Lower lobe of right lung (tissue), 2 donors: ENCODE measurements around the gene GABPA. TPM values are rescaled to one million over a fixed set of nuclear protein-coding genes. Genes with fewer than 3 reads are reported as not detected.
"Not testable (repeated sequence)": the region's sequence is repeated elsewhere in the genome, so short reads cannot be mapped to it uniquely, and the experiment has no call there.

Experiments
- ATAC-seq, 2 donors: fragments of 200-7000 bp; cut with Tn5 transposase; one replicate each; pipeline ENCODE4 v1.9.1; 2020 to 2022; ENCODE audit warnings: mild to moderate bottlenecking in 2 of 2, moderate library complexity in 2 of 2
- DNase-seq: peaks from one replicate; pipeline ENCODE4 v3.0.0-alpha.2; 2020
- H3K27ac ChIP-seq: fragments of 200-600 bp; one replicate; pipeline ENCODE4 v1.8.0; 2022
- H3K27me3 ChIP-seq: fragments of 200-600 bp; one replicate; pipeline ENCODE4 v1.8.0; 2022; ENCODE audit warnings: low read depth
- H3K36me3 ChIP-seq: fragments of 200-600 bp; one replicate; pipeline ENCODE4 v1.8.0; 2022; ENCODE audit warnings: mild to moderate bottlenecking
- H3K4me1 ChIP-seq: fragments of 200-600 bp; one replicate; pipeline ENCODE4 v1.8.0; 2022
- H3K4me3 ChIP-seq: fragments of 200-600 bp; one replicate; pipeline ENCODE4 v1.8.0; 2022; ENCODE audit warnings: mild to moderate bottlenecking
- H3K9me3 ChIP-seq: fragments of 200-600 bp; one replicate; pipeline ENCODE4 v1.8.0; 2022
- CTCF ChIP-seq: fragments of 200-600 bp; IDR thresholded peaks from one replicate; pipeline ENCODE4 v1.8.0; 2022; ENCODE audit warnings: antibody characterized with exemption, mild to moderate bottlenecking
- intact Hi-C: fragments of 100-400 bp; cut with DNase I; formaldehyde crosslinking; loops from one replicate; pipeline ENCODE4 v1.11.0; 2022
- total RNA-seq: library from RNA; stranded (reverse); fragmentation: NEBNext Ultra II Directional; extraction: Animal tissue kit (Norgen Biotek cat#: 25700); gene quantifications from one replicate; pipeline ENCODE4 v1.2.1, GENCODE V29; 2021
- donor health status: DM: no; HTN: yes; CAD: no; lungs with severe emphysema.

GABPA gene
- total RNA-seq, 1 donor from 2014 or later = 29.3 TPM

- no peaks in the 10 kb centered on the region for H3K36me3 ChIP-seq
- no peaks in the 10 kb centered on the region for H3K27me3 ChIP-seq
- H3K27ac ChIP-seq = no peak overlapping the region
- intact Hi-C loops = loop anchor here (10.0 kb wide), 1 partner anchor 86 kb away; no protein-coding TSS in a partner anchor
- H3K9me3 ChIP-seq = no peaks in the 10 kb centered on the region
- no peak for TF ChIP-seq CTCF
- H3K4me3 ChIP-seq = no peak overlapping the region
- no peak for DNase-seq
- no peaks in the 10 kb centered on the region for H3K4me1 ChIP-seq
- ATAC-seq = no peak
Observed at GRCh38 chr21:25700741-25701140, 34.0 kb upstream of the GABPA start.

GRCh38 chr21:25701529-25701928 lies 33.2 kb upstream of the GABPA start:
- no peak for DNase-seq
- Histone ChIP-seq H3K36me3 (no peaks in the 10 kb centered on the region), H3K4me1 (no peaks in the 10 kb centered on the region), H3K27ac (no peak overlapping the region), H3K4me3 (no peak overlapping the region), H3K27me3 (no peaks in the 10 kb centered on the region), H3K9me3 (no peaks in the 10 kb centered on the region)
- intact Hi-C loops = loop anchor here (10.0 kb wide), 1 partner anchor 87 kb away; no protein-coding TSS in a partner anchor
- no peak for ATAC-seq
- no peak for TF ChIP-seq CTCF

GRCh38 chr21:25708467-25709065 lies 26.2 kb upstream of the GABPA start:
- Histone ChIP-seq H3K27me3 (no peaks in the 10 kb centered on the region), H3K36me3 (peaks cover 8% of the 10 kb centered on the region), H3K9me3 (no peaks in the 10 kb centered on the region), H3K4me3 (no peak overlapping the region), H3K27ac (no peak overlapping the region), H3K4me1 (no peaks in the 10 kb centered on the region)
- ATAC-seq (no peak), DNase-seq (no peak)
- intact Hi-C loops = loop anchor here (10.0 kb wide), 1 partner anchor 94 kb away; no protein-coding TSS in a partner anchor
- TF ChIP-seq CTCF = peak; percentile 81

- no peak overlapping the region for H3K27ac ChIP-seq
- TF ChIP-seq CTCF = no peak
- no peaks in the 10 kb centered on the region for H3K4me1 ChIP-seq
- no peak overlapping the region for H3K4me3 ChIP-seq
- H3K9me3 ChIP-seq = no peaks in the 10 kb centered on the region
- no peak for ATAC-seq
- H3K36me3 ChIP-seq = peaks cover 11% of the 10 kb centered on the region
- intact Hi-C loops = loop anchor here (10.0 kb wide), 1 partner anchor 95 kb away; no protein-coding TSS in a partner anchor
- DNase-seq = no peak
- no peaks in the 10 kb centered on the region for H3K27me3 ChIP-seq
Observed at GRCh38 chr21:25709684-25710265, 25.0 kb upstream of the GABPA start.

GRCh38 chr21:25710550-25710949 lies 24.2 kb upstream of the GABPA start:
- DNase-seq = no peak
- intact Hi-C loops = no loop called here

GRCh38 chr21:25714066-25714465 lies 20.7 kb upstream of the GABPA start:
- H3K36me3 ChIP-seq = peaks cover 22% of the 10 kb centered on the region
- ATAC-seq, H3K27me3 ChIP-seq, H3K9me3 ChIP-seq, DNase-seq, H3K4me1 ChIP-seq, H3K27ac ChIP-seq, intact Hi-C loops, H3K4me3 ChIP-seq: not testable (repeated sequence)

More at GRCh38 chr21:25710550-25710949, 24.2 kb upstream of the GABPA start:
- peaks cover 11% of the 10 kb centered on the region for H3K36me3 ChIP-seq
- no peak for ATAC-seq
- TF ChIP-seq CTCF = no peak
- no peak overlapping the region for H3K4me3 ChIP-seq
- H3K27me3 ChIP-seq = no peaks in the 10 kb centered on the region
- no peak overlapping the region for H3K27ac ChIP-seq
- H3K9me3 ChIP-seq = no peaks in the 10 kb centered on the region
- H3K4me1 ChIP-seq = no peaks in the 10 kb centered on the region
